Thyroid gland (tissue), 4 donors: ENCODE data around the gene LIPI. TPM values are rescaled to one million over a fixed set of nuclear protein-coding genes. Genes with fewer than 3 reads are reported as not detected.
"Not testable (repeated sequence)": the region's sequence is repeated elsewhere in the genome, so short reads cannot be mapped to it uniquely, and the experiment has no call there.

Experiments used
- DNase-seq, 2 donors: peaks; one replicate each; pipeline ENCODE4 v3.0.0-alpha.2; 2019
- H3K27ac ChIP-seq, 3 donors: fragments of 200-600 bp; sonication (generic); 1 replicate in 2 of 3; 2 replicates in 1 of 3; pipeline ENCODE4 v1.5.1; 2016 to 2019; ENCODE audit warnings: mild to moderate bottlenecking in 1 of 3, moderate library complexity in 1 of 3
- H3K27me3 ChIP-seq: fragments of 200-600 bp; sonication (generic); one replicate; pipeline ENCODE4 v1.5.1; 2019
- H3K36me3 ChIP-seq, 2 donors: fragments of 200-600 bp; sonication (generic); one replicate each; pipeline ENCODE4 v1.5.1; 2016 to 2019
- H3K4me1 ChIP-seq, 2 donors: fragments of 200-600 bp; sonication (generic); one replicate each; pipeline ENCODE4 v1.5.1; 2017 to 2019
- H3K4me3 ChIP-seq, 3 donors: fragments of 200-600 bp; sonication (generic); replicated peaks in 1 of 3; 1 replicate in 2 of 3; 2 replicates in 1 of 3; pipeline ENCODE4 v1.5.1; 2016; ENCODE audit warnings: mild to moderate bottlenecking in 1 of 3
- H3K9me3 ChIP-seq: fragments of 200-600 bp; sonication (generic); one replicate; pipeline ENCODE4 v1.5.1; 2017
- POLR2A ChIP-seq, 2 donors: fragments of 450-650 bp; IDR thresholded peaks; one replicate each; pipeline ENCODE4 v1.6.1; 2017; ENCODE audit warnings: antibody characterized with exemption in 2 of 2, mild to moderate bottlenecking in 2 of 2, moderate library complexity in 1 of 2
- WGBS, 2 donors: methylation state at CpG; one replicate each; pipeline ENCODE4 v1.1.5; 2017; 5-methylcytosine and 5-hydroxymethylcytosine counted together
- intact Hi-C: fragments of 100-400 bp; cut with DNase I; formaldehyde crosslinking; loops from one replicate; pipeline ENCODE4 v1.15.1; 2023
- total RNA-seq, 4 donors: library from RNA; depleted of rRNA; stranded (reverse); fragments of >200 nt; gene quantifications; one replicate each; pipeline ENCODE4 v1.2.3, GENCODE V29; 2016
- TF ChIP-seq, protein P1 (sequence below), 6 experiments: fragments of 200-600 bp in 3 of 6; fragments of 450-650 bp in 3 of 6; sonication (generic) in 3 of 6; IDR thresholded peaks; one replicate each; pipeline ENCODE4 v1.5.1; 2016 to 2019; ENCODE audit warnings: antibody characterized with exemption in 6 of 6, mild to moderate bottlenecking in 2 of 6, inconsistent platforms in 1 of 6, moderate library complexity in 1 of 6

LIPI gene
- total RNA-seq, 4 donors from 2014 or later: 1.9 to 7.9 (median 5.9) TPM; not detected in 1

DNA sequence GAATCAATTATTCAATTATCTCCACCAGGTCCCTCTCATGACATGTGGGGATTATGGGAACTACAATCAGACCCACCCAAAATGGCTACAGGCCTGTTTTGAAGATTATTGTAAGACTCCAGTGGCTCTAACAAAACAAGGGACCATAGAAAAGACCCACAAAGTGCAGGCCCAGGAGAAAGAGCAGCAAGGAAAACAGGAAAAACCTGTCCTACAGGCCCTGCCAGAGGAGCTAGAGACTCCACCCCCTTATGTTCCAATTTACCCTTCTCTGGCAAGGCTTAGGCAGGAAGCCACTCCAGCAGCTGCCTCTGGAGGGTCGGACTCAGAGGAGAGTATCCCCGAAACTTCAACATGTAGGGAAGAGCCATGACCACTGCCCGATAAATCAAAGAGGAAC lies 96.5 kb downstream of the LIPI start:
- 74 to 79% methylated on average over 3 of the region's 3 CpGs for WGBS, 2 donors
- TF ChIP-seq POLR2A (IDR thresholded peaks at IDR 0.05): no peak
- H3K27ac ChIP-seq: no peak overlapping the region
- DNase-seq: peak in 1 of 2 donors; percentile 16
- H3K27me3 ChIP-seq: no peaks in the 10 kb centered on the region
- no peaks in the 10 kb centered on the region for H3K4me1 ChIP-seq
- no peak overlapping the region for H3K4me3 ChIP-seq
- intact Hi-C loops: no loop called here
- H3K9me3 ChIP-seq: no peaks in the 10 kb centered on the region
- no peaks in the 10 kb centered on the region for H3K36me3 ChIP-seq

DNA sequence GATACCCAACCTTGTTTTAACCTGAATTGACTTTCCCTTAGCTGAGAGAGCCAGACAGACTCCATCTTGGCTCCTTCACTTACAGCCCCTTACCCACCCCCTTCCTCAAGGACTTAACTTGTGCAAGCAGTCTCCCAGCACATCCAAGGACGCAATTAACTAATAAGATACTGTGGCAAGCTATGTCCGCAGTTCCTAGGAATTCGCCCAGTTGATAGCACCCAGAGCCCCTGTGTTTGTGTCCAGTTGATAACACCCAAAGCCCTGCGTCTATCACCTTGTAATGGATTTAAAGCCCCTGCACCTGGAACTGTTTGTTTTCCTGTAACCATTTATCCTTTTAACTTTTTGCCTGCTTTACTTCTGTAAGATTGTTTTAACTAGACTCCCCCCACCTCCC lies 106.2 kb downstream of the LIPI start:
- WGBS, 2 donors: 81 to 91% methylated on average over 4 of the region's 4 CpGs
- intact Hi-C loops, H3K27ac ChIP-seq, H3K36me3 ChIP-seq, H3K4me3 ChIP-seq, H3K9me3 ChIP-seq, DNase-seq, H3K4me1 ChIP-seq, H3K27me3 ChIP-seq: not testable (repeated sequence)

DNA sequence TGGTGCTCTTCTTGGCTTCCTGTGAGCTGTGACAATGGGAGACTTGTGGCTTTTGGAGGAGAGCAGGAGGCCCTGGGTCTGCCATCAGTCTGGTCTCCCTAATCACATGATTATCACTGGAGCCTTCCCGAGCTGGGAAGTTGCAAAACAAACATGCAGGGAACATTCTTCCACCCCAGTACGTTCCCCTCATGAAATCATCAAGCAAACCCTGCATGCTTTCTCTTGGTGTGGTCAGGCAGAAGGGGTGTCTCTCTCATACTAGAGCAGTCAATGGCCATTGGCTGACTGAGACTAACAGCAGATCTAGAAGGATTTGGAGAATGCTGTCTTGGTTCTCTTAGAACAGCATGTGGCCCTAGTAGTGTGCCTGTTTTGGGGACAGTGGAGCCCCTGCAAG lies 111.2 kb downstream of the LIPI start:
- DNase-seq: no peak
- 30 to 51% methylated on average over 2 of the region's 2 CpGs for WGBS, 2 donors
- H3K4me3 ChIP-seq: no peak overlapping the region
- no peak overlapping the region for H3K27ac ChIP-seq
- H3K36me3 ChIP-seq: no peaks in the 10 kb centered on the region
- intact Hi-C loops: no loop called here
- H3K4me1 ChIP-seq: no peaks in the 10 kb centered on the region
- H3K27me3 ChIP-seq: no peaks in the 10 kb centered on the region
- TF ChIP-seq, protein P1, sequence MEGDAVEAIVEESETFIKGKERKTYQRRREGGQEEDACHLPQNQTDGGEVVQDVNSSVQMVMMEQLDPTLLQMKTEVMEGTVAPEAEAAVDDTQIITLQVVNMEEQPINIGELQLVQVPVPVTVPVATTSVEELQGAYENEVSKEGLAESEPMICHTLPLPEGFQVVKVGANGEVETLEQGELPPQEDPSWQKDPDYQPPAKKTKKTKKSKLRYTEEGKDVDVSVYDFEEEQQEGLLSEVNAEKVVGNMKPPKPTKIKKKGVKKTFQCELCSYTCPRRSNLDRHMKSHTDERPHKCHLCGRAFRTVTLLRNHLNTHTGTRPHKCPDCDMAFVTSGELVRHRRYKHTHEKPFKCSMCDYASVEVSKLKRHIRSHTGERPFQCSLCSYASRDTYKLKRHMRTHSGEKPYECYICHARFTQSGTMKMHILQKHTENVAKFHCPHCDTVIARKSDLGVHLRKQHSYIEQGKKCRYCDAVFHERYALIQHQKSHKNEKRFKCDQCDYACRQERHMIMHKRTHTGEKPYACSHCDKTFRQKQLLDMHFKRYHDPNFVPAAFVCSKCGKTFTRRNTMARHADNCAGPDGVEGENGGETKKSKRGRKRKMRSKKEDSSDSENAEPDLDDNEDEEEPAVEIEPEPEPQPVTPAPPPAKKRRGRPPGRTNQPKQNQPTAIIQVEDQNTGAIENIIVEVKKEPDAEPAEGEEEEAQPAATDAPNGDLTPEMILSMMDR (IDR thresholded peaks at IDR 0.05): no peak
- TF ChIP-seq POLR2A (IDR thresholded peaks at IDR 0.05): no peak
- H3K9me3 ChIP-seq: no peaks in the 10 kb centered on the region

DNA sequence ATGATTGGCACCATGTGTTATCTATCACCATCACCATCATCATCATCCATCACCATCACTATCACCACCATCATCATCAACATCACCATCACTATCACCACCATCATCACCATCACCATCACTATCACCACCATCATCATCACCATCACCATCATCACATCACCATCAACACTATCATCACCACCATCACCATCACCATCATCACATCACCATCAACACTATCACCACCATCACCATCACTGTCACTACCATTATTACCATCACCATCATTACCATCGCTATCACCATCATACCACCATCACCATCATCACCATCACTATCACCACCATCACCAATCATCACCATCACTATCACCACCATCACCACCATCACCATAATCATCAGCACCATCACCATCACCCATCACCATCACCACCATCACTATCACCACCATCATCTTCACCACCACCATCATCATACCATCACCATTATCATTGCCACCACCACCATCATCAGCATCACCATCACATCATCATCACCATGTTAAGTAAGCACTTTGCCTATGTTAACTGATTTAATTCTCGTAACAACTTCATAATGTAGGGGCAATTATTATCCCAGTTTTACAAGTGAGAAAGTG lies 112.8 kb downstream of the LIPI start:
- WGBS, 2 donors: 98 to 99% methylated on average over 2 of the region's 2 CpGs
- Histone ChIP-seq H3K27me3 (no peaks in the 10 kb centered on the region), H3K36me3 (no peaks in the 10 kb centered on the region), H3K9me3 (no peaks in the 10 kb centered on the region), H3K4me3 (no peak overlapping the region), H3K4me1 (no peaks in the 10 kb centered on the region), H3K27ac (no peak overlapping the region)
- intact Hi-C loops: no loop called here
- TF ChIP-seq POLR2A (IDR thresholded peaks at IDR 0.05): no peak
- TF ChIP-seq, protein P1 (IDR thresholded peaks at IDR 0.05): no peak
- no peak for DNase-seq

DNA sequence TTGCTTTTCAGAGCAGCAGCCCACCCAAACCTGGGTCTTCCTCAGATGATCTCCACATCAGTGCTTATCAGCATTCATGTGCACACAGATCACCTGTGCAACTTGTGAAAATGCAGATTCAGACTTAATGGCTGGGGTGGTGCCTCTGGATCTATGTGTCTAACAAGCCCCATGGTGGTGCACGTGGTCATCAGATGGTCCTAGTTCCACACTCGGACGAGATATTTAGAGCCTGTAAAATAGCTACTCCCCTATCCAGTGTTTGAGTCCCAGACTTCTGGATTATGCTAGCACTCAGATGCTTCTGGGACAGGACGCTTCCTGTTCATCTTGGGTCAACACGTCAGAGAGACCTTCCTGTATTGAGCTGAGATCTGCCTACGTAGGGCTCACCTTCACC lies 114.2 kb downstream of the LIPI start:
- no peak for DNase-seq
- intact Hi-C loops: no loop called here
- no peaks in the 10 kb centered on the region for H3K36me3 ChIP-seq
- H3K9me3 ChIP-seq: no peaks in the 10 kb centered on the region
- H3K4me3 ChIP-seq: no peak overlapping the region
- no peak overlapping the region for H3K27ac ChIP-seq
- H3K27me3 ChIP-seq: no peaks in the 10 kb centered on the region
- TF ChIP-seq, protein P1 (IDR thresholded peaks at IDR 0.05): no peak
- TF ChIP-seq POLR2A (IDR thresholded peaks at IDR 0.05): no peak
- 94 to 98% methylated on average over 6 of the region's 6 CpGs for WGBS, 2 donors
- no peaks in the 10 kb centered on the region for H3K4me1 ChIP-seq

DNA sequence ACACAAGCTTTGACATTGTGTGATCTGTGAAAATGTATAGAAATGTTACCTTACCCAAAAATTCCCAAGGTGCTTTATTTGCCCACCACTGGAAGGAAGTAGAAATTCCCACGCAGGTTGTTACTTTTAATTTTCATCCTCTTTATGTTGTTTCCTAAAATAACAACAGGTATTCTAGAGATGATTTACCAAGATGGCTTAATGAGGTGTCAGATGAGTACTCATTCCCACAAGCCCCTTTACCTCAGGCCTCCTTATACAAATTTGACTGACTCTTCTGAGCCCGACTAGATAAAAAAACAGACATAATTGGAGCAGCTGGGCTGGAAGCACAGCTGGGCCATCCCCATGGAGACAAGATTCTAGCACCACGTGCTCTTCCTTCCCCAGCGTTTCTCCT lies 114.6 kb downstream of the LIPI start:
- Histone ChIP-seq H3K9me3 (no peaks in the 10 kb centered on the region), H3K27me3 (no peaks in the 10 kb centered on the region), H3K4me3 (no peak overlapping the region), H3K36me3 (no peaks in the 10 kb centered on the region), H3K4me1 (no peaks in the 10 kb centered on the region), H3K27ac (no peak overlapping the region)
- intact Hi-C loops: no loop called here
- no peak for TF ChIP-seq POLR2A (IDR thresholded peaks at IDR 0.05)
- TF ChIP-seq, protein P1 (IDR thresholded peaks at IDR 0.05): no peak
- DNase-seq: no peak
- WGBS, 2 donors: 59 to 87% methylated on average over 4 of the region's 4 CpGs
